ENCODE measurements around the gene CCDC69. TPM values are rescaled to one million over a fixed set of nuclear protein-coding genes. Genes with fewer than 3 reads are reported as not detected.

CCDC69 gene
- total and polyA plus RNA-seq, 2 of the 8 experiments (the other 6 are each of a cell fraction or from before 2014, with no cell fraction given): 8.4 to 10.8 TPM

DNA sequence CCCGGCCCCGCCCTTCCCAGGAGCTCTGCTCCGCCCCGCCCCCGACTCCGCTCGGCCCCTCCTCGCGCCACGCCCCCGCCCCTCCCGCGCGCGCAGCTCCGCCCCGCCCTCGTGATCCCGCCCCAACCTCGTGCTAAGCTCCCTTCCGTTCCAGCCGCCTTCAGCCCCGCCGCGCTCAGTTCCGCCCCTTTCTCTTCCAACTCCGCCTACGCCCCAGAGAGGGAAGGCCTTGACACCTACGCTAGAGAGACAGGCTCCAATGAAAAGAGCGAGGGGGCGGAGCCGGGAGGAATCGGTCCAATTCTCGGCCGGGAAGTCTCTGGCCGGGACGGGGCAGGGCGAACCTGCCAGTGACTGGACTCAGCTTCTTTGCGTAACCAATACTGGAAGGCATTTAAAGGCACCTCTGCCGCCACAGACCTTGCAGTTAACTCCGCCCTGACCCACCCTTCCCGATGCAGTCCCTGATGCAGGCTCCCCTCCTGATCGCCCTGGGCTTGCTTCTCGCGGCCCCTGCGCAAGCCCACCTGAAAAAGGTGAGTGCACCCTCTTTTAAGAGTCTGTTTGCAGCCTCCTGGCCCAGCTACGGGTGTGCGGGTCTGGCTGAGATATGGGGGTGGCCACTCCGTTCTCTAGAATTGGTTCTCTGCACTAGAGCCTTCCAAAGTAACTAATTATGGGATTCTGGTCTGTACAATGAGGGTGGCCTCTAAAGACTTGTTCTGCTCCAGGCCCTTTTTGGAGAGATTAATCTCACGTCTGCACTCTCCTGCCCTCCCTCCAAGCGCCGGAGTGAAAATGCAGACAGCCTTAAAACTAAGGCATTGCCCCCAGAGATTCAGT, 29.1 kb upstream of the CCDC69 start, which contains the start of gene GM2A:
TSS of gene GM2A (plus strand) at position 424 of the 843 bp plus-strand sequence. CDS start at position 456, 32 bp downstream.
- Histone ChIP-seq H3K9ac (replicated peaks in 1 of 4; ENCODE audit: extremely low read depth in 1 of 4, low read depth in 3 of 4, low read length in 3 of 4) (peak within 1 kb of the TSS; percentile 51 to 86 (median 56)), H3K4me3 (ENCODE audit: extremely low read depth in 1 of 4, insufficient read depth in 2 of 4, low read depth in 3 of 4, low read length in 4 of 4) (peak within 1 kb of the TSS; percentile 72 to 84 (median 74)), H3K27me3 (replicated peaks in 1 of 4; ENCODE audit: control insufficient read depth in 3 of 4, extremely low read depth in 1 of 4, insufficient read depth in 3 of 4, low read length in 3 of 4) (no peaks in the 10 kb centered on the region), H3K14ac (ENCODE audit: insufficient read length) (peak within 1 kb of the TSS; percentile 5), H4K8ac (ENCODE audit: extremely low read depth, insufficient read depth, low read length) (0 out of 2 replicates have a peak within 1 kb of the TSS, but pooled peaks have one; percentile 60), H3K9me3 (ENCODE audit: insufficient read depth in 2 of 2, low read depth in 1 of 2, low read length in 1 of 2) (no peaks in the 10 kb centered on the region), H2BK120ac (replicated peaks; ENCODE audit: low read depth, low read length) (no peak within 1 kb of the TSS), H4K20me1 (replicated peaks in 1 of 2; ENCODE audit: control insufficient read depth in 1 of 2, insufficient read depth in 2 of 2, low read length in 2 of 2) (no peaks in the 10 kb centered on the region), H3K18ac (ENCODE audit: extremely low read depth, low read length) (peak within 1 kb of the TSS; percentile 36; the same call in 1 of the 2 replicates), H3K4me1 (replicated peaks in 1 of 4; ENCODE audit: control insufficient read depth in 3 of 4, insufficient read depth in 4 of 4, low read length in 3 of 4) (peaks cover 0 to 11% (median 4%) of the 10 kb centered on the region in 4 experiments), H3K4ac (replicated peaks; ENCODE audit: insufficient read length, low read depth, low read length) (no peak within 1 kb of the TSS), H4K91ac (replicated peaks; ENCODE audit: insufficient read length, low read length) (no peak within 1 kb of the TSS), H3K79me1 (ENCODE audit: low read depth, low read length) (no peaks in the 10 kb centered on the region), H3K56ac (replicated peaks; ENCODE audit: insufficient read length, low read depth, low read length) (peak within 1 kb of the TSS; percentile 67), H3K23me2 (ENCODE audit: low read depth, low read length) (peaks cover 6% of the 10 kb centered on the region; the same call in 1 of the 2 replicates), H3K23ac (ENCODE audit: insufficient read length) (no peak within 1 kb of the TSS), H2AFZ (ENCODE audit: low read length) (peak within 1 kb of the TSS; percentile 86), H3K79me2 (ENCODE audit: control insufficient read depth in 1 of 2, insufficient read depth in 2 of 2, low read length in 2 of 2) (peaks cover 0 to 8% of the 10 kb centered on the region in 2 experiments; a peak in 2 of 4 replicates), H3K4me2 (ENCODE audit: insufficient read depth in 1 of 2, low read depth in 2 of 2, low read length in 2 of 2) (peak within 1 kb of the TSS; percentile 85 to 99), H4K5ac (ENCODE audit: insufficient read length, low read depth, low read length) (no peak within 1 kb of the TSS), H2BK20ac (ENCODE audit: low read length) (no peak within 1 kb of the TSS), H3K36me3 (ENCODE audit: control insufficient read depth in 2 of 4, insufficient read depth in 4 of 4, low read length in 3 of 4) (no peaks in the 10 kb centered on the region; a peak in 1 of 8 replicates), H2AK5ac (ENCODE audit: low read depth, low read length) (no peak within 1 kb of the TSS), H3K27ac (ENCODE audit: low read depth, low read length) (peak within 1 kb of the TSS; percentile 51; the same call in 1 of the 2 replicates), H2BK15ac (ENCODE audit: low read length) (no peak within 1 kb of the TSS), H2BK12ac (ENCODE audit: low read depth, low read length) (peak within 1 kb of the TSS; percentile 46; the same call in 1 of the 2 replicates), H2BK5ac (ENCODE audit: low read depth, low read length) (no peak within 1 kb of the TSS)
- FAIRE-seq (peak; percentile 60), DNase-seq (ENCODE audit: low read depth in 1 of 2, low spot score in 2 of 2) (peak; percentile 97 to 98)
- POLR2A ChIA-PET (ENCODE audit: partially characterized antibody): interaction anchor here (0.6 to 1.4 kb wide), 13 partner anchors 15 to 518 kb away, joined by 3 to 12 read pairs (median 4); partner anchors contain the start of genes CCDC69, G3BP1 and GPX3
- CTCF ChIA-PET (ENCODE audit: partially characterized antibody): interaction anchor here (0.6 to 5.1 kb wide), 15 partner anchors 9 to 309 kb away, joined by 3 to 36 read pairs (median 4); partner anchors contain the start of genes CCDC69 and SLC36A1
- 3% methylated on average over 25 of the region's 52 CpGs; no CpG with 5 or more reads in 1 of the 2 experiments for WGBS, 2 experiments (ENCODE audit: extremely low coverage in 1 of 2, insufficient coverage in 1 of 2, insufficient read length in 1 of 2, insufficient replicate concordance in 2 of 2, low coverage in 1 of 2, low lambda C conversion rate in 2 of 2, missing lambda C conversion rate in 1 of 2)
- TF ChIP-seq CREB1 (IDR thresholded peaks at IDR 0.05): no peak
- TF ChIP-seq CHD1 (IDR thresholded peaks at IDR 0.05; ENCODE audit: low read depth, low read length): no peak
- TF ChIP-seq, protein P1, sequence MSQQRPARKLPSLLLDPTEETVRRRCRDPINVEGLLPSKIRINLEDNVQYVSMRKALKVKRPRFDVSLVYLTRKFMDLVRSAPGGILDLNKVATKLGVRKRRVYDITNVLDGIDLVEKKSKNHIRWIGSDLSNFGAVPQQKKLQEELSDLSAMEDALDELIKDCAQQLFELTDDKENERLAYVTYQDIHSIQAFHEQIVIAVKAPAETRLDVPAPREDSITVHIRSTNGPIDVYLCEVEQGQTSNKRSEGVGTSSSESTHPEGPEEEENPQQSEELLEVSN (IDR thresholded peaks at IDR 0.05): peak; percentile 53
- TF ChIP-seq PHF8 (conservative IDR thresholded peaks at IDR 0.05; ENCODE audit: low read depth, low read length): no peak; the same call in none of the 2 replicates
- TF ChIP-seq CHD2 (IDR thresholded peaks at IDR 0.05; ENCODE audit: low read length): no peak; the same call in 1 of the 2 replicates
- TF ChIP-seq TAF1 (IDR thresholded peaks at IDR 0.05; ENCODE audit: low read depth, low read length): peak; percentile 88
- TF ChIP-seq CEBPB (IDR thresholded peaks at IDR 0.05; ENCODE audit: low read depth, low read length): peak; percentile 79
- peak; percentile 89 for TF ChIP-seq SP1 (IDR thresholded peaks at IDR 0.05; ENCODE audit: low read depth, low read length)
- TF ChIP-seq, protein P2, sequence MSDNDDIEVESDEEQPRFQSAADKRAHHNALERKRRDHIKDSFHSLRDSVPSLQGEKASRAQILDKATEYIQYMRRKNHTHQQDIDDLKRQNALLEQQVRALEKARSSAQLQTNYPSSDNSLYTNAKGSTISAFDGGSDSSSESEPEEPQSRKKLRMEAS (IDR thresholded peaks at IDR 0.05): peak; percentile 86
- TF ChIP-seq NANOG (IDR thresholded peaks at IDR 0.05; ENCODE audit: insufficient read depth, low read depth, low read length, poor library complexity, severe bottlenecking): no peak
- no peak for TF ChIP-seq CBX5 (IDR thresholded peaks at IDR 0.05; ENCODE audit: low read depth, low read length)
